Spleen (tissue), 7 donors: ENCODE results near the gene CIDEA.
"Not testable (repeated sequence)": the region's sequence is repeated elsewhere in the genome, so short reads cannot be mapped to it uniquely, and the experiment has no call there.

ENCODE experiments used
- POLR2A ChIP-seq, 3 donors: fragments of 450-650 bp; IDR thresholded peaks; one replicate each; pipeline ENCODE4 v1.5.1; 2017; ENCODE audit warnings: antibody characterized with exemption in 3 of 3, mild to moderate bottlenecking in 1 of 3
- TF ChIP-seq, protein P1 (sequence below), 11 experiments: fragments of 200-600 bp in 7 of 11; fragments of 450-650 bp in 4 of 11; sonication (generic) in 4 of 11; IDR thresholded peaks in 8 of 11; conservative IDR thresholded peaks in 3 of 11; 1 replicate in 7 of 11; 2 replicates in 4 of 11; pipeline versions ENCODE4 v1.4.0 to v1.8.0; 2016 to 2021; ENCODE audit warnings: antibody characterized with exemption in 11 of 11, inconsistent platforms in 4 of 11, mild to moderate bottlenecking in 1 of 11
- donor health status: DM: no; HTN: no; CAD: no; lungs with moderate emphysema.
- donor health status: DM: no; HTN: no; CAD: no.
- donor health status: DM: no; HTN: no; CAD: no.

DNA sequence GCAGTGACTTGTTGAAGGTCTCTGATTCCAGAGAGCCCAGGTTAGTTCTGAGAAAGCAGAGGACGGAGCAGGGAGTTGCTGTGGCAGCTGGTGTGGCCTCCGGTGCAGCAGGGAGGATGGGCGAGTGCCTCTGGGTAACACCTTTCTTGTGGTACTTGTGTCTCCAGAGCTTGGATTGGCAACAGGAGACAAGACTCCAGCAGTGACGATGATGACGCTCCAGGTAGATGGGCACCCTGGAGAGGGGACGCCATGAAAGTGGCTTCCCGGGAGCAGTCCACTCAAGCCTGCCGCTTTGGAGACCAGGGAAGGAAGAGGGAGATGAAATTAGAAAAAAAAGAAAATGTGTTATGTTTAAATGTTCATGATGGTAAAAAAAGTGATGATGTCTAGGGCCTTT is 23.6 kb upstream of the CIDEA start:
- TF ChIP-seq, protein P1, sequence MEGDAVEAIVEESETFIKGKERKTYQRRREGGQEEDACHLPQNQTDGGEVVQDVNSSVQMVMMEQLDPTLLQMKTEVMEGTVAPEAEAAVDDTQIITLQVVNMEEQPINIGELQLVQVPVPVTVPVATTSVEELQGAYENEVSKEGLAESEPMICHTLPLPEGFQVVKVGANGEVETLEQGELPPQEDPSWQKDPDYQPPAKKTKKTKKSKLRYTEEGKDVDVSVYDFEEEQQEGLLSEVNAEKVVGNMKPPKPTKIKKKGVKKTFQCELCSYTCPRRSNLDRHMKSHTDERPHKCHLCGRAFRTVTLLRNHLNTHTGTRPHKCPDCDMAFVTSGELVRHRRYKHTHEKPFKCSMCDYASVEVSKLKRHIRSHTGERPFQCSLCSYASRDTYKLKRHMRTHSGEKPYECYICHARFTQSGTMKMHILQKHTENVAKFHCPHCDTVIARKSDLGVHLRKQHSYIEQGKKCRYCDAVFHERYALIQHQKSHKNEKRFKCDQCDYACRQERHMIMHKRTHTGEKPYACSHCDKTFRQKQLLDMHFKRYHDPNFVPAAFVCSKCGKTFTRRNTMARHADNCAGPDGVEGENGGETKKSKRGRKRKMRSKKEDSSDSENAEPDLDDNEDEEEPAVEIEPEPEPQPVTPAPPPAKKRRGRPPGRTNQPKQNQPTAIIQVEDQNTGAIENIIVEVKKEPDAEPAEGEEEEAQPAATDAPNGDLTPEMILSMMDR (IDR thresholded peaks at IDR 0.05 in 8 of 11, conservative IDR thresholded peaks at IDR 0.05 in 3 of 11), result not testable (repeated sequence)
- not testable (repeated sequence) for TF ChIP-seq POLR2A (IDR thresholded peaks at IDR 0.05)
